ENCODE measurements around the gene RIPOR2. TPM values are rescaled to one million over a fixed set of nuclear protein-coding genes. Genes with fewer than 3 reads are reported as not detected.
"Not testable (repeated sequence)": the region's sequence is repeated elsewhere in the genome, so short reads cannot be mapped to it uniquely, and the experiment has no call there.

The RIPOR2 gene
- total RNA-seq, 4 donors from 2014 or later, result 1.2 to 16.7 (median 5.2) TPM

GRCh38 chr6:24953726-24954125 is 18.0 kb upstream of the RIPOR2 start:
- Histone ChIP-seq H3K4me1 (peaks cover 0 to 9% (median 1%) of the 10 kb centered on the region in 4 donors), H3K36me3 (no peaks in the 10 kb centered on the region), H3K27ac (no peak overlapping the region), H3K4me3 (no peak overlapping the region), H3K9me3 (no peaks in the 10 kb centered on the region), H3K27me3 (no peaks in the 10 kb centered on the region)
- DNase-seq, result no peak
- no peak for TF ChIP-seq POLR2AphosphoS5 (IDR thresholded peaks at IDR 0.05)
- no peak for TF ChIP-seq POLR2A (IDR thresholded peaks at IDR 0.05)
- no peak for TF ChIP-seq EP300 (IDR thresholded peaks at IDR 0.05; ENCODE audit: low read depth)
- intact Hi-C loops (cut with DNase I; ENCODE audit: low total_unique reads), result no loop called here
- in situ Hi-C loops (cut with MboI; ENCODE audit: low pct_ligation_motif_present in 1 of 4, low pct_unique_long_range_greater_than_20kb in 1 of 4, low sequenced_read_pairs in 3 of 4), result no loop called here
- 89 to 98% methylated on average over 3 of the region's 3 CpGs for WGBS, 2 donors (ENCODE audit: low coverage in 1 of 2)

DNA sequence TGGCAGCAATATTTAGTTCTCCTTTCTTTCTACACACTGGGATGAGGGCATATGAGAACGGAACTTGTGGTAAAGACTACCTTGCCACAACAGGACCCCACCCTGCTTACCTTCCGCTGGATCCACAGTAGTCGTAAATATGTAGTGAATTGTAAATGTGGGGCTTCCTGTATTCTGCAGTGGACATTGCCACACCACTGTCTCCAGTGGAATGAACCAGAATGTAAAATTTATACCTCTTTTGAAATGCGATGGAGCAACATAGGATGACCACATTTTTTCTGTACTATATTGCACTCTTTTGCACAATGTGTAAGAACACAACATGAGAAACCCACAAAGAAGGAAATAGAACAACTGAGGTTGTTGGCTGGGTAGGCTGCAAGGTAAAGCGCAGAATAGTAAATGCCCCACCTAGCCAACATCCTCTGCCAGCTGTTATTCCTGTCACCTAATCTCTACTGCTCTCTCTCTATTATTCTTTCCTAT is 16.1 kb upstream of the RIPOR2 start:
- 31 to 47% methylated on average over 5 of the region's 5 CpGs for WGBS, 2 donors (ENCODE audit: low coverage in 1 of 2)
- no peaks in the 10 kb centered on the region for H3K27me3 ChIP-seq
- no peaks in the 10 kb centered on the region for H3K36me3 ChIP-seq
- H3K27ac ChIP-seq, result no peak overlapping the region
- intact Hi-C loops (cut with DNase I; ENCODE audit: low total_unique reads), result no loop called here
- H3K4me3 ChIP-seq, result no peak overlapping the region
- H3K4me1 ChIP-seq, result peaks cover 0 to 9% (median 1%) of the 10 kb centered on the region in 4 donors
- no peaks in the 10 kb centered on the region for H3K9me3 ChIP-seq
- TF ChIP-seq, protein P1, sequence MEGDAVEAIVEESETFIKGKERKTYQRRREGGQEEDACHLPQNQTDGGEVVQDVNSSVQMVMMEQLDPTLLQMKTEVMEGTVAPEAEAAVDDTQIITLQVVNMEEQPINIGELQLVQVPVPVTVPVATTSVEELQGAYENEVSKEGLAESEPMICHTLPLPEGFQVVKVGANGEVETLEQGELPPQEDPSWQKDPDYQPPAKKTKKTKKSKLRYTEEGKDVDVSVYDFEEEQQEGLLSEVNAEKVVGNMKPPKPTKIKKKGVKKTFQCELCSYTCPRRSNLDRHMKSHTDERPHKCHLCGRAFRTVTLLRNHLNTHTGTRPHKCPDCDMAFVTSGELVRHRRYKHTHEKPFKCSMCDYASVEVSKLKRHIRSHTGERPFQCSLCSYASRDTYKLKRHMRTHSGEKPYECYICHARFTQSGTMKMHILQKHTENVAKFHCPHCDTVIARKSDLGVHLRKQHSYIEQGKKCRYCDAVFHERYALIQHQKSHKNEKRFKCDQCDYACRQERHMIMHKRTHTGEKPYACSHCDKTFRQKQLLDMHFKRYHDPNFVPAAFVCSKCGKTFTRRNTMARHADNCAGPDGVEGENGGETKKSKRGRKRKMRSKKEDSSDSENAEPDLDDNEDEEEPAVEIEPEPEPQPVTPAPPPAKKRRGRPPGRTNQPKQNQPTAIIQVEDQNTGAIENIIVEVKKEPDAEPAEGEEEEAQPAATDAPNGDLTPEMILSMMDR (IDR thresholded peaks at IDR 0.05), result no peak
- peak; percentile 21 for DNase-seq
- in situ Hi-C loops (cut with MboI; ENCODE audit: low pct_ligation_motif_present in 1 of 4, low pct_unique_long_range_greater_than_20kb in 1 of 4, low sequenced_read_pairs in 3 of 4), result no loop called here

DNA sequence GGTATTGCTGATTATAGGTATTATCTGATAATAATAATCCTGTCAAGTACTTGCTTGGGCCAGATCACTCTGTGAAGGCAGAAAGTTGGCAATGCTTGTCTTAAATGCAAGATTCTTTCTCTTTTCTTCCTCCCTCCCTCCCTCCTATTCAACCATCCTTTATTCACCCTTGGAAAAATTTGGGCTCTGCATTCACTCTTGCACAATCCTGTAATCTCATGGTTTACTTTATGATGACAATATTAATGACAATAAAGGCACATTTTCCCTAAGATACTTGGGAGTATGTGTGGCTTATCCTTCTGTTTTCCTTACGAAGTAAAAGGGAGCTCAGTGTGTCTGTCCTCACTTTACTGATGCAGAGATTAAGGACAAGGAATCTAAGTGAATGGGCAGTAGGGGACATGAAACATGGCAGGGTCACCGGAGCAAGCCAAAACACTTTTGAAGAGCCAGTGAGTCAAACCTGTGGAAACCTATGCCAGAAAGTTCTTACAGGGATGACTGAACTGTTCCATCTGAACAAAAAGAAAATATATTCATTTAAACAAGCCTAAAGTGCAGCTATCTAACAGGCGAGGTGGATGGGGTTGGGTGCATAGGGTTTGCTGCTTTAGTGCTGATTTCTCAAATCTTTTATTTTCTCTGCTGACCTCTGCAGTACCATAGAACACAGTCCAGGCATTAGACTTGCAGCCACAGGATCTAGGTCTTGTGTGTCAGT is 14.6 kb upstream of the RIPOR2 start:
- in situ Hi-C loops (cut with MboI; ENCODE audit: low pct_ligation_motif_present in 1 of 4, low pct_unique_long_range_greater_than_20kb in 1 of 4, low sequenced_read_pairs in 3 of 4), result no loop called here
- Histone ChIP-seq H3K9me3 (peaks cover under 1 to 4% of the 10 kb centered on the region in 2 donors), H3K36me3 (no peaks in the 10 kb centered on the region), H3K4me1 (peaks cover 0 to 9% (median 1%) of the 10 kb centered on the region in 4 donors), H3K27ac (peak overlapping the region in 2 of 4 donors; percentile 10 to 43), H3K4me3 (no peak overlapping the region), H3K27me3 (no peaks in the 10 kb centered on the region)
- no peak for TF ChIP-seq EP300 (IDR thresholded peaks at IDR 0.05; ENCODE audit: low read depth)
- TF ChIP-seq, protein P1 (IDR thresholded peaks at IDR 0.05), result no peak
- no peak for TF ChIP-seq POLR2AphosphoS5 (IDR thresholded peaks at IDR 0.05)
- no peak for TF ChIP-seq POLR2A (IDR thresholded peaks at IDR 0.05)
- WGBS, 2 donors (ENCODE audit: low coverage in 1 of 2), result 89 to 100% methylated on average over 1 to 3 of the region's 3 CpGs
- intact Hi-C loops (cut with DNase I; ENCODE audit: low total_unique reads), result no loop called here
- DNase-seq, result no peak

DNA sequence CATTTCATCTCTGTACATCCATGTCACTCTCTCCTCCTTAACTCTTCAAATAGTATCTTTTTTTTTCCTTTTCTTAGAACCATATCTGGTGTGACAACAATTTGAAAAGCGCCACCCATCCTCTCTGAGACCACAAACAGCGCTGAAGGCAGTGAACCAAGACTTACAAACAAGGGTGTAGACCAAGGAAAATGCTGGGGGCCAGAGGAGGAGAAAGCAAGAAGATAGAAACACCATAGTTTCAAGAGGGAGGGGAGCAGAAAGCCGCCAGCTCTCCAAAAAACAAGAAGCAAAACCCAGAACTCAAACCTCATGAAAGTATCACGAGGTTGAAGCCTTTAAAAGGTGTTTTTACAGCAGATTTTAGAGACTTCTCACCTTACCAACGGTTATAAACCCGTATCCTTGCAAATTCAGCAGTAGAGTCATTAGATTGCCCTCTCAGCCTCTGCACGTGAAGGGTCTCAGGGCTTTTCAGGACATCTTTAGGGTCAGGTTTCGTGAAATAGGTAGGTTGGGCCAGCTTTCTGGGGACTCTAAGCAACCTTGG is 13.3 kb upstream of the RIPOR2 start:
- peaks cover 0 to 9% (median 1%) of the 10 kb centered on the region in 4 donors for H3K4me1 ChIP-seq
- H3K4me3 ChIP-seq, result no peak overlapping the region
- H3K36me3 ChIP-seq, result no peaks in the 10 kb centered on the region
- peak; percentile 23 for DNase-seq
- in situ Hi-C loops (cut with MboI; ENCODE audit: low pct_ligation_motif_present in 1 of 4, low pct_unique_long_range_greater_than_20kb in 1 of 4, low sequenced_read_pairs in 3 of 4) (no loop called here), intact Hi-C loops (cut with DNase I; ENCODE audit: low total_unique reads) (no loop called here)
- WGBS, 2 donors (ENCODE audit: low coverage in 1 of 2), result 57 to 75% methylated on average over 7 to 8 of the region's 8 CpGs
- TF ChIP-seq POLR2A (IDR thresholded peaks at IDR 0.05), result no peak
- TF ChIP-seq EP300 (IDR thresholded peaks at IDR 0.05; ENCODE audit: low read depth), result no peak
- TF ChIP-seq POLR2AphosphoS5 (IDR thresholded peaks at IDR 0.05), result no peak
- TF ChIP-seq, protein P1 (IDR thresholded peaks at IDR 0.05), result no peak
- no peaks in the 10 kb centered on the region for H3K27me3 ChIP-seq
- peaks cover 13 to 17% of the 10 kb centered on the region in 2 donors for H3K9me3 ChIP-seq
- H3K27ac ChIP-seq, result peak overlapping the region in 1 of 4 donors; percentile 3

DNA sequence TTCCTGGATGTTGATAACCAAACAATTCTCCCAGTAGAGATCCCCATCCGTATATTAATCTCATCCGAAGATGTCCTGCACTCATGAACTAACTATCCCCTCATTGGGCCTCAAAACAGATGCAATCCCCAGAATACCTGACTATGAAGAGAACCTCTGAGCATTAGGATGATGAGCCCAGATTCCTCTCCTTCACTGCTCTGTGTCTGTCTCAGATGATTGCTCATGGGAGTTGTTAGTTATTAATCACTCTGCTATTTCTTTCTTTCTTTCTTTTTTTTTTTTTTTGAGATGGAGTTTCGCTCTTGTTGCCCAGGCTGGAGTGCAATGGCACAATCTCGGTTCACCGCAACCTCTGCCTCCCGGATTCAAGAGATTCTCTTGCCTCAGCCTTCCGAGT is 12.5 kb upstream of the RIPOR2 start:
- H3K4me1 ChIP-seq; H3K36me3 ChIP-seq; DNase-seq; H3K27me3 ChIP-seq; H3K4me3 ChIP-seq; in situ Hi-C loops (cut with MboI; ENCODE audit: low pct_ligation_motif_present in 1 of 4, low pct_unique_long_range_greater_than_20kb in 1 of 4, low sequenced_read_pairs in 3 of 4); intact Hi-C loops (cut with DNase I; ENCODE audit: low total_unique reads); H3K27ac ChIP-seq: not testable (repeated sequence)
- peaks cover 13 to 21% of the 10 kb centered on the region in 2 donors for H3K9me3 ChIP-seq
- WGBS, 2 donors (ENCODE audit: low coverage in 1 of 2), result 76 to 100% methylated on average over 2 to 7 of the region's 7 CpGs

Measured in transverse colon (tissue), 4 donors.